HG03139 (cell line): Measurements from ENCODE around the gene GON4L.
"Not testable (repeated sequence)": the region's sequence is repeated elsewhere in the genome, so short reads cannot be mapped to it uniquely, and the experiment has no call there.

Experiments
- ATAC-seq: cut with Tn5 transposase; IDR thresholded peaks from one replicate; pipeline ENCODE4 v1.9.1; 2021; ENCODE audit not compliant: unreplicated experiment

The GON4L gene

DNA sequence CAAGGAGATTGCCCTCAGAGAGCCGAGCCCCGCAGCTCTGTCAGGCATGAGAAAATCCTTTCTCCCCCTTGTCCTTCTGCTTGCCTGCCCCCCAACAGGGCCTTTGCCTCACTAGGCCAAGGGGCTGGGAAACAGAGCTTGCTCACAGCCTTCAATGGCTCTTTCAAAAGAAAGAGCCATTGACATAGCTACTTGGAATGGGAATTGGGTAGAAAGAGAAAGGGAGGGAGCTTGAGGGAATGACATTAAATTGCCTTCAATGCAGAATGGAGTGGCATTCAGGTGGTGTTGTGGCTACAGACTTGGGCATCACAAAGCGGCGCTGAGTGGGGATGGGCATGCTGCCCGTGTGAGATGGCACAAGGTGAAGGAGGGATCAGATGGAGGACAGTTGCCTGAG lies 15.5 kb upstream of the GON4L start:
- ATAC-seq = no peak

DNA sequence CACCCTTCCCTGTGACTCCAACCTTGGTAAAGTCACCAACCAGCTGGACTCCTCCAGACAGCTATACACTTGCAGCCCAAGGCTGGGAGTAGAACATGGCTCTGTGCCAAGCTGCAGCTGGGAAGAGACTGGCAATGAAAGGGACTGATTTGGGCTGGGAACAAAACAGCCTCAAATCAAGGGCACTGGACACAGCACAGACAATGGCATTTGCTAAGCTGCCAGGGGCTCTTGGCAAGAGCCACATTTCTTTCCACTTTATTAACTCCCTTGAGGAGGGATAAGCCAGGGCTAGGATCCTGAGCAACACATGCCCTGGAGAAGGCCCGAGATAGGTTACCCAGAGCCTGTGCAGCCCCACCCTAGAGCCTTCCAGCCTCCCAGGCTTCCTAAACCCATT lies 14.4 kb upstream of the GON4L start:
- ATAC-seq = no peak

DNA sequence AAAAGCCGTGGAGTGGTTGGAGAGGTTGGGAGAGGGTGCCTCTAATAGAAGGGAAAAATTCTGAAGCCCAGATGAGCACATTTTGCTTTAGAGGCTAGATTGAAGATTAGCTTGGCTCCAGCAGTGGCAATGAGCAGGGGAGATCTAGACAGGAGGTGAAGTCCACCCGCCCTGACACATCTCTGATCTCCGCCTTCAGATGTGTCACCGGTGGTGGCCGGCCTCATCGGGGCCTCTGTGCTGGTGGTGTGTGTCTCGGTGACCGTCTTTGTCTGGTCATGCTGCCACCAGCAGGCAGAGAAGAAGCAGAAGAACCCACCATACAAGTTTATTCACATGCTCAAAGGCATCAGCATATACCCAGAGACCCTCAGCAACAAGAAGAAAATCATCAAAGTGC lies 10.8 kb upstream of the GON4L start:
- no peak for ATAC-seq

DNA sequence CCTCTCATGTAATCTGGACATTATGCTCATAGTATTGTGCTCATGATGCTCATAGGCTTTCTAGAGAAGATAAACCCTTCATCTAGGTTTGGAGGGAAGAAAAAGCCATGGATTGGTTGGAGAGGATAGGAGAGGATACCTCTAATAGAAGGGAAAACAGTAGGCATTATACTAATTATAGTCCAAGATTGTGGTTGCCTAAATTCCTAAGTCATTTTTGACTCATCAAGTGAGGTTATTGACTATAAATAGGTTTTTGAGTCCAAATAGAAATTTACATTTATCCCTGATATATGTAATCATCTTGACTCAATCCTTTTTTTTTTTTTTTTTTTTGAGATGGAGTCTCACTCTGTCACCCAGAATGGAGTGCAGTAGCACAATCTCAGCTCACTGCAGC lies 7.4 kb upstream of the GON4L start:
- ATAC-seq = no peak

GRCh38 chr1:155861896-155862295 lies 4.9 kb upstream of the GON4L start:
- ATAC-seq = no peak

DNA sequence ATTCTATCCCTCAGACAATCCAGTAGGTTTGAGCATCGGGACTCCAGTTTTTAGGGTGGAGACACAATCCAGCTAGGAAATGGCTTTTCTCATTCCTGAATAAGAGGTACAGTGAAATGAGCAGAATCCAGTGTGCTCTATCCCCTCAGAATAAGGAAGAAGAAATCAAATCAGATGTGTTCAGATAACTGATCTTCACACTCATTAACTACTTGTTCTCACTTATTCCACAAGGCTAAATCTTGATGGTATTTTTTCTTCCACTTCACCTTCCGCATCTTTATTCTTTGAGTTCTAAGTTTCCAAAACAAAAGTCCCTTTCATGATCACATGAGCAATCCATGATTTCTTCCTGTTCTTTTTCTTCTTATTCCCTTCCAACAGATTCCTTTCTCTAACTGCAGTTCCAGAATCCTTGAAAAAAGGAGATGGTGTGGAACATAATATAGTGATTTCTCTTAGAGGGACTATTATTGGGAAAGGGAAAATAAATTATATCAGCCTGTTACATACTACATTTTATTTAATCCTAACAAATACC lies 4.0 kb upstream of the GON4L start:
- no peak for ATAC-seq

DNA sequence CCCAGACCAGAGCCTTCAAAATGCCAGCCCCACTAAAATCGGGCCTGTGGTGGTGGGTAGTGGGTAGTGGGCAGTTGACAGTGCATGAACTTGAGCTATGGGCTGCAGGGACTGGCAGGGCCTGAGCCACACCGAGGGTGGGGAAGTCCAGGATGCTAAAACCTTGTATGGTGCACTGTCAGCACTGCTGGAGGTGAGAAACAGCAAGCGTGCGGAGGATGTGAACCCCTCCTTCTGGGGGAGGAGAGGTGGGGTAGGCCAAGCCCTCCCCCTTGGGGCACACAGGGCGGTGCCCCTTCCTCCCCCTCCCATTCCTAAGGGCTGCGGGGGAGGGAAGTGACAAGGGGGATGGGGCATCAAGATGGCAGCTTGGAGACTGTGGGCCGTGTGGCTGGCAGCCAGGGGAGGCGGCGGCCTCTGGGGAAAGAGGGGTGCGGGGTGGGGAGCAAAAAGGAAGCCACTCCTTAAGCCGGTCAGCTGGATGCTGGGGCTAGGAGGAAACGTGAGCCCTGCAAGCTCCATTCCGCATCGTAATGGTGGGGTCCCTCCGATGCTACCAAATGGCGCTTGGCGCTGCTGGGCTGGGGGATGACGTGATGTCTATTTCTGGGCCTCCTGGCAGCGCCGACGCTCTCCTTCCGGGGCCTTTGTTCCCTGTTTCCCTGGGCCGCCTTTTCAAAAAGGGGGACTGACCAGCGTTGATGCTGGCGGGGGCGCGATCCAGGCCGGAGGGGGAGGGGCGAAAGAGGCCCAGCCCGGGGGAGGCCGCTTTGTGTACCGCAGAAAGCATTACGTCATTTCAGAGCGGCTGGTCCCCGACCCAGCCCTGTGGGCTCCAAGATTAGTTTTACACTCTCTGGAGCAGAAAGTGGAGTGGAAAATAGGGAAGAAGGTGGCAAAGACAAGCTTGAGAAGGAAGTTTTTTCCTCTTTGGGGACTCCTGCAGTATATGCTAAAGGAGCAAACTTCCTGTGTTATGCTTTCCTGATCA lies 3.2 kb upstream of the GON4L start:
- ATAC-seq = no peak

- peak; percentile 64 for ATAC-seq
Observed at GRCh38 chr1:155859234-155859829, 2.3 kb upstream of the GON4L start, which contains the start of gene SYT11. TSS of gene SYT11 (plus strand) at chr1:155859567. CDS start at chr1:155859762, 195 bp downstream.

GRCh38 chr1:155858800-155859233 lies 1.8 kb upstream of the GON4L start:
- ATAC-seq = no peak

DNA sequence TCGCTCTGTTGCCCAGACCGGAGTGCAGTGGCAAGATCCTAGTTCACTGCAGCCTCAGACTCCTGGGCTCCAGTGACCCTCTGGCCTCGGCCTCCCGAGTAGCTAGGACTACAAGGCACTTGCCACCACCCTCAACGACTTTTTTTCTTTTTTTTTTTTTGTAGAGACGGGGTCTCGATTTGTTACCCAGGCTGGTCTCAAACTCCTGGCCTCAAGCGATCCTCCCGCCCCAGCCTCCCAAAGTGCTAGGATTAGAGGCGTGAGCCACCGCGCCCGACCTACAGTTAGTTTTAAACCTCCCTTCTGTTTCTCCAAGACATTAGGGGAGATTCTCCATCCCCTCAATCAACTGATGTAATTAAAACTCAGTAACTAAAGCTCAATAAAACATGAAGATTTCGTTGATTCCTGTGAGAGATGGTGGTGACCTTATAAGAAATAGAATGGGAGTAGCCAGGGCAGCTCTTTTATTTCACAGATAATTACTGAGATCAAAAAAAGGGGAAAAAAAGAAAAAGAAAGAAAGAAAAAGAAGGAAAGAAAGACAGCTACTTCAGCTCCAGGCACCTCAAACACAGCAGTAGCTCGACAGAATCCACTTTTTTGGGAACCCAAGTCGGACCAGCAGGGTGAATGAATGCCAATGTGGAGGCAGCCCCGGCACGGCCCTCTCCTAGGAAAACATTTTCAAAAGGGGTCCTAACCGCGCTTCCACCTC lies 598 bp downstream of the GON4L start:
- no peak for ATAC-seq

GRCh38 chr1:155850345-155850744 lies 6.7 kb downstream of the GON4L start:
- no peak for ATAC-seq

- ATAC-seq = no peak
Observed at GRCh38 chr1:155847823-155848529, 9.0 kb downstream of the GON4L start.

DNA sequence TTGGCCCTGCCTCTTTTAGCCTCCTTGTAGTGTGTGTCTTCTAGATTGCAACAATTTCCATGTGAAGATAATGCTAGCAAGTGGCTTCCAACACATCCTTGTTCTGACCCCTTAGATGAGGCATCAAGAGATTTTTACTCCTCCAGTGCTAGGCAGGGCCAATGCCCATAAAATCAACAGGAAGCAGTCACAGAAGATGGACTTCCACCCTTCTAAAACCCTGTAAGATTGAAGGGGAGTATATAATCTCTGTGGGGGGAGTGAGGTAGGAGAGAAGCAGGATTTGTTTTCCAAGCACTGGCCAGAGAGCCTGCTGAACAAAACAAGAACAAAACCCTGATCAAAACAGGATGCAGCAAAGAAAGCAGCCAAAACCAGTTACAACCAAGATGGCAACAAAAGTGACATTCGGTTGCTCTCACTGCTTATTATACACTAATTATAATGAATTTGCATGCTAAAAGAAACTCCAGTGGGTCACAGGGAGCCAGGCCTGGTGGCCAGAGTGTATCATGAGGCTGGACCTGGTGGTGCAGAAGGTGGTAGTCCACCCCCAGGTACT lies 12.1 kb downstream of the GON4L start:
- ATAC-seq = no peak

DNA sequence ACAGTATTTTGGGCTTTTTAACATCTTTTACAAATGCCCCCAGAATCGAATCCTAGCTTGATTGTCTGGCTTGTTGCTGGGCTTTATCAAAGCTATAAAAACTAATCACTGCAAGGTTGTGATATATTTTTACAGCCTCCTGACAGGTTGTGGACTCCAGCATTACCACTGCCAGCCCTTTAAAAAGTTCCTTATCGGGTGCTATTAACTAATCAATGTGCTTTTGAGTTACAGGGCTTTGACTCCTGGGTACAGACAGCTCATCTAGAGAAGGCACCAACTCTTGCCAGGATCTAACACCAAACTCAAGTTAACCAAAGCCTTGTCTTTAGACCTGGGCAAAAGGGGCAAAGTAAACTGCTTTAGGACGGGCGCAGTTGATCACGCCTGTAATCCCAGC lies 16.6 kb downstream of the GON4L start:
- ATAC-seq = no peak

DNA sequence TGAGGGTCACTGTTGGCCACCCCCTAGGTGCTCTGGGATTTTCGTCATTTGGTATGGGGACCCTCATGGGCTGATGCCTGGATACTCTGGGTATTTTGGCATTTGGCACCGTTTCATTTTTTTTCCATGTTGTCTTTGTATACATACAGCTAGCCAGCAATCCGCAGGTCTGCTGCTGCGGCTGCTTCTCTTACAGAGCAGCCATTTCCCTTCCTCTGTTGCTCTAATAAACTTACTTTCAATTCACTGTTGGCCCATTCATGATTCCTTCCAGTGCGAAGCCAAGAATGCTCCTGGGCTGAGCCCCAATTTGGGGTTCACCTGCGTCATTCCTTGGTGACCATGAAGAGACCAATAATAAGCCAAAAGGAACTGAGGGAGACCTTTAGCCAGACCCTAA lies 21.5 kb downstream of the GON4L start:
- ATAC-seq = no peak

GRCh38 chr1:155834927-155835399 lies 22.1 kb downstream of the GON4L start:
- ATAC-seq = not testable (repeated sequence)

DNA sequence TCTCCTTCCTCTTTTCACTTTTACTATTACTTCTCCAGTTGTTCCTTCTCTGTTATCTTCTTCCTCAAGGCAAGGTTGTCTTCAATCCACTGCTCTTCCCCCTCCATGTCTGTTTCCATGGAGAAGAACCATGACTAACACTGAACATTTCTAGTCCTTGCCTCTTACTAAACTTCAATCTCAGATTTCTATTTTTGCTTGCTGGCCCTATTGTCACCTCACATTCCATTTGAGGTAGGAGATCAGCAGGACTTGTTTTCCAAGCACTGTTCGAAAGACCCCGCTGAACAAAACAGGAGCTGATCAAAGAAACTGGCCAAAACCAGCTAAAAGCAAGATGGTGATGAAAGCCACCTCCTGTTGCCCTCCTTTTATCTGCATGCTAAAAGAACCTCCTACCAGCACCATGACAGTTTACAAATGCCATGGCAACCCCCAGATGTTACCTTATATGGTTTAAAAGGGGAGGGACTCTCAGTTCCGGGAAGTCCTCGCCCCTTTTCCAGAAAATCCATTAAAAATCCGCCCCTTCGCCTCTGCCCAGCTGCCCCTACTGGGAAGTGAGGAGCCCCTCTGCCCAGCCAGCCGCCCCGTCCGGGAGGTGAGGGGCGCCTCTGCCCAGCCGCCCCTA lies 22.6 kb downstream of the GON4L start:
- ATAC-seq = no peak

DNA sequence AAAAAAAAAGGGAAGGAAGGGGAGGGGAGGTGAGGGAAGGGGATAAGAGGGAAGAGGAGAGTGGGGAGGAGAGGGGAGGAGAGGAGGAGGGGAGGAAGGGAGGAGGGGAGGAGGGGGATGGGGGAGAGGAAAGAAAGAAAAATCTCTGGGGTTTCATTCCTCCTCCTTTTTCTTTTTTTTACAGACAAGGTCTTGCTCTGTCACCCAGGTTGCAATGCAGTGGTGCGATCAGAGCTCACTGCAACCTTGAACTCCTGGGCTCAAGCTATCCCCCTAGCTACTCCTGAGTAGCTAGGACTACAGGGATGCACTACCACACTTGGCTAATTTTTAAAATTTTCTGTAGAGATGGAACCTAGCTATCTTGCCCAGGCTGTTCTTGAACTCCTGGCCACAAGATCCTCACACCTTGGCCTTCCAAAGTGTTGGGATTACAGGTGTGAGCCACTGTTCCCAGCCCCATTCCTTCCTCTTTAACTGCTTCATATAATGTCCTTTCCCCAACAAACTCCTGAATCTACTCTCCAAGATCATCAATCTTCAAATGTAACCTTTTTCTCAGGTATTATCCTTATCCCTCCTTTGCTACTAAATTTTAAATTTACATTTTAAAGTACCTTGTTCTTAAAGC lies 23.2 kb downstream of the GON4L start:
- no peak for ATAC-seq

DNA sequence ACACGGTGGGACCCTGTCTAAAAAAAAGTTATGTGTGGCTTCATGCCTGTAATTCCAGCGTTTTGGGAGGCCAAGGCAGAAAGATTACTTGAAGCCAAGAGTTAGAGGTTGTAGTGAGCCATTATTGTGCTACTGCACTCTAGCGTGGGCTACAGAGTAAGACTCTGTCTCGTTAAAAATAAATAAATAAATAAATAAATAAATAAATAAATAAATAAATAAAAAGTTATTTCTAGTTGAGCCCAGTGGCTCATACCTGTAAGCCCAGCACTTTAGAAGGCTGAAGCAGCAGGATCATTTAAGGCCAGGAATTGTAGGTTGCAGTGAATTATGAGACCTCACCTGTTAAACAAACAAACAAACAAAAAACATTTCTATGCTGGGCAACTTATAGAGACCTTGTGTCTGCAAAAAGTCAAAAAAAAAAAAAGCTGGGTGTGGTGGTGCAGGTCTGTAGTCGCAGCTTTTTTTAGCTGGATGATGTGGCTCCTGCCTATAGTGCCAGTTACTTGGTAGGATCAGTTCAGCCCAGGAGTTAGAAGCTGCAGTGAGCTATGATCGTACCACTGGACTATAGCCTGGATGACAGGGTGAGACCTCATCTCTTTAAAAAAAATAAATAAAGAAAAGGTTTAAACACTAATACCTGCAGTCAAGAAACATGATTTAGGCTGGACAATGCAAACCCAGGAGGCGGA lies 25.6 kb downstream of the GON4L start:
- no peak for ATAC-seq
